K562 (cell line): ENCODE data around the gene BCO1. TPM values are rescaled to one million over a fixed set of nuclear protein-coding genes. Genes with fewer than 3 reads are reported as not detected.

Source experiments
- ATAC-seq: fragments of 200-7000 bp; cut with Tn5 transposase; 3 replicates; pipeline ENCODE4 v1.9.1; 2020; ENCODE audit warnings: moderate library complexity
- BruUV-seq: library from RNA; stranded (reverse); fragments of 400-500 nt; replicated peaks from 2 replicates; lab custom pipeline; 2021; lab: Mats Ljungman, UMichigan
- CTCF ChIA-PET: fragments of 300-600 bp; formaldehyde crosslinking; extraction: SDS; loops from one replicate; lab custom pipeline; 2021; ENCODE audit warnings: low intra/inter-chr PET ratio; lab: Yijun Ruan, JAX
- POLR2A ChIA-PET: fragments of 300-600, 350-650 bp; sonication (Branson Sonifier 250); formaldehyde crosslinking; extraction: SDS; loops from one replicate; lab custom pipeline; 2021; ENCODE audit warnings: antibody characterized with exemption, inconsistent platforms; lab: Yijun Ruan, JAX
- DNase-seq, 4 experiments: peaks; one replicate each; pipeline versions ENCODE4 v3.0.0 to v3.0.0-alpha.2; 2011 to 2018; ENCODE audit warnings: low spot score in 3 of 4, mixed read lengths in 3 of 4; ENCODE audit errors: extremely low read depth in 1 of 4
- FAIRE-seq: peaks from 2 replicates; lab custom pipeline; 2011; peaks lifted over from hg19 to GRCh38; lab: Jason Lieb, UNC
- H2AFZ ChIP-seq: 2 replicates; pipeline ENCODE4 v1.6.0; 2011; ENCODE audit warnings: low read depth, low read length, control low read depth, inconsistent platforms
- H3K27ac ChIP-seq: fragments of 200-600 bp; 3 replicates; pipeline ENCODE4 v1.8.0; 2011; ENCODE audit warnings: low read depth, mild to moderate bottlenecking, control low read depth, inconsistent platforms, low read length, moderate library complexity, mixed read lengths; ENCODE audit errors: extremely low read depth
- H3K27me3 ChIP-seq, 2 experiments: fragments of 300-600 bp in 1 of 2; 2 replicates in 1 of 2; 3 replicates in 1 of 2; pipeline versions ENCODE4 v1.6.0 to v1.8.0; 2011; ENCODE audit warnings: inconsistent platforms in 2 of 2, low read length in 2 of 2, mild to moderate bottlenecking in 1 of 2, mixed read lengths in 1 of 2, moderate library complexity in 1 of 2; ENCODE audit not compliant: control insufficient read depth in 2 of 2, insufficient read depth in 2 of 2
- H3K36me3 ChIP-seq: fragments of 300-600 bp; 3 replicates; pipeline ENCODE4 v1.8.0; 2011; ENCODE audit warnings: mild to moderate bottlenecking, low read length, inconsistent platforms; ENCODE audit not compliant: control insufficient read depth, insufficient read depth
- H3K4me1 ChIP-seq, 2 experiments: fragments of 200-600 bp in 1 of 2; replicated peaks in 1 of 2; 2 replicates in 1 of 2; 3 replicates in 1 of 2; pipeline versions ENCODE4 v1.5.1 to v1.8.0; 2011; ENCODE audit warnings: inconsistent platforms in 2 of 2, low read length in 2 of 2, mild to moderate bottlenecking in 1 of 2, mixed read lengths in 1 of 2, moderate library complexity in 1 of 2; ENCODE audit not compliant: control insufficient read depth in 2 of 2, insufficient read depth in 2 of 2
- H3K4me2 ChIP-seq: 2 replicates; pipeline ENCODE4 v1.6.1; 2011; ENCODE audit warnings: low read length, control low read depth, inconsistent platforms, mixed read lengths; ENCODE audit not compliant: insufficient read depth
- H3K4me3 ChIP-seq: fragments of 200-600 bp; sonication (generic), shearing (Covaris generic); 2 replicates; pipeline ENCODE4 v1.5.1; 2016; ENCODE audit warnings: control low read depth, inconsistent platforms
- H3K79me2 ChIP-seq: fragments of 200-600 bp; 3 replicates; pipeline ENCODE4 v1.8.0; 2011; ENCODE audit warnings: low read length, inconsistent platforms; ENCODE audit not compliant: control insufficient read depth, insufficient read depth
- H3K9ac ChIP-seq, 2 experiments: 2 replicates each; pipeline versions ENCODE4 v1.6.0 to v1.6.1; 2011; ENCODE audit warnings: low read depth in 2 of 2, low read length in 2 of 2, control low read depth in 1 of 2, inconsistent platforms in 1 of 2, mild to moderate bottlenecking in 1 of 2, mixed read lengths in 1 of 2; ENCODE audit not compliant: insufficient read depth in 1 of 2
- H3K9me1 ChIP-seq: one replicate; pipeline ENCODE4 v1.6.0; 2011; ENCODE audit warnings: inconsistent platforms, mild to moderate bottlenecking, low read length, moderate library complexity; ENCODE audit not compliant: control insufficient read depth, insufficient read depth
- H3K9me3 ChIP-seq: replicated peaks from 2 replicates; pipeline ENCODE4 v1.5.1; 2011; ENCODE audit warnings: low read depth, low read length, inconsistent platforms; ENCODE audit not compliant: control insufficient read depth, insufficient read depth
- H4K20me1 ChIP-seq: replicated peaks from 2 replicates; pipeline ENCODE4 v1.6.1; 2011; ENCODE audit warnings: low read length, inconsistent platforms, mixed read lengths; ENCODE audit not compliant: control insufficient read depth, insufficient read depth
- CBX3 ChIP-seq, 2 experiments: IDR thresholded peaks; 1 replicate in 1 of 2; 2 replicates in 1 of 2; pipeline ENCODE4 v1.6.1; 2012; ENCODE audit warnings: inconsistent platforms in 2 of 2, low read length in 2 of 2, borderline replicate concordance in 1 of 2, control low read depth in 1 of 2
- ETV5 ChIP-seq: sonication (generic); formaldehyde crosslinking; IDR thresholded peaks from 2 replicates; pipeline ENCODE4 v1.4.0; 2020; ENCODE audit warnings: low read depth, mild to moderate bottlenecking, missing genetic modification reagents
- FOXM1 ChIP-seq, 2 experiments: fragments of 450-650 bp in 1 of 2; sonication (generic) in 1 of 2; formaldehyde crosslinking in 1 of 2; IDR thresholded peaks; 2 replicates each; pipeline versions ENCODE4 v1.6.1 to v1.9.0; 2017 to 2022; ENCODE audit warnings: low read depth in 2 of 2, mild to moderate bottlenecking in 2 of 2, missing genetic modification reagents in 1 of 2, moderate library complexity in 1 of 2
- HCFC1 ChIP-seq: IDR thresholded peaks from 2 replicates; pipeline ENCODE4 v1.6.1; 2012; ENCODE audit warnings: low read depth, low read length, improper control_type of control experiment
- HNRNPUL1 ChIP-seq: fragments of 200-400 bp; formaldehyde crosslinking; IDR thresholded peaks from 2 replicates; pipeline ENCODE4 v1.6.1; 2017; ENCODE audit warnings: low read length
- ILF3 ChIP-seq: fragments of 450-650 bp; IDR thresholded peaks from 2 replicates; pipeline ENCODE4 v1.6.1; 2018; ENCODE audit warnings: antibody characterized with exemption, mild to moderate bottlenecking, moderate library complexity, borderline replicate concordance
- JUND ChIP-seq, 2 experiments: IDR thresholded peaks; 2 replicates in 1 of 2; 3 replicates in 1 of 2; pipeline ENCODE4 v1.6.1; 2011; ENCODE audit warnings: borderline replicate concordance in 2 of 2, low read depth in 2 of 2, low read length in 2 of 2, improper control_type of control experiment in 1 of 2, missing biosample characterization in 1 of 2, missing genetic modification characterization in 1 of 2, missing genetic modification reagents in 1 of 2
- NCOA6 ChIP-seq: fragments of 450-650 bp; IDR thresholded peaks from 2 replicates; pipeline ENCODE4 v1.6.1; 2017; ENCODE audit warnings: mild to moderate bottlenecking
- POLR2A ChIP-seq: fragments of 450-650 bp; conservative IDR thresholded peaks from 2 replicates; pipeline ENCODE4 v1.6.1; 2016
- TEAD4 ChIP-seq, 2 experiments: sonication (generic) in 1 of 2; formaldehyde crosslinking in 1 of 2; IDR thresholded peaks; 2 replicates each; pipeline versions ENCODE4 v1.6.1 to v1.8.0; 2012 to 2022; ENCODE audit warnings: borderline replicate concordance in 1 of 2, inconsistent platforms in 1 of 2, low read length in 1 of 2, mild to moderate bottlenecking in 1 of 2, missing genetic modification reagents in 1 of 2
- ZNF398 ChIP-seq: fragments of 250-450 bp; sonication (Bioruptor Pico); IDR thresholded peaks from 2 replicates; pipeline ENCODE4 v1.8.0; 2021; ENCODE audit warnings: moderate library complexity, mild to moderate bottlenecking, inconsistent platforms
- ZNF507 ChIP-seq: conservative IDR thresholded peaks from 2 replicates; pipeline ENCODE4 v1.6.1; 2017; ENCODE audit warnings: missing genetic modification characterization, missing compliant biosample characterization
- ZNF699 ChIP-seq: fragments of 250-450 bp; sonication (Bioruptor Pico); IDR thresholded peaks from 2 replicates; pipeline ENCODE4 v1.8.0; 2021; ENCODE audit warnings: mild to moderate bottlenecking, moderate library complexity; ENCODE audit not compliant: insufficient replicate concordance
- WGBS: fragments of 100-300 bp; shearing (Covaris generic); methylation state at CpG from one replicate; pipeline ENCODE4 v1.1.6; 2016; ENCODE audit warnings: low coverage, mixed read lengths; ENCODE audit not compliant: insufficient coverage; ENCODE audit errors: missing lambda C conversion rate; 5-methylcytosine and 5-hydroxymethylcytosine counted together
- in situ Hi-C: fragments of 300-500 bp; cut with MboI; formaldehyde crosslinking; loops from 4 replicates; pipeline ENCODE4 v1.15.0; 2018; ENCODE audit warnings: inconsistent platforms, mixed read lengths
- intact Hi-C: fragments of 100-400 bp; cut with micrococcal nuclease; formaldehyde crosslinking; loops from 2 replicates; pipeline ENCODE4 v1.14.2; 2022
- polyA plus RNA-seq, 8 experiments: library from polyadenylated mRNA; depleted of rRNA in 4 of 8; stranded (reverse) in 5 of 8; unstranded in 3 of 8; fragments of >200 nt; fragmentation: Nextera tagmentation in 2 of 8; fragmentation: Illumina TruSeq in 1 of 8; extraction: Ambion mirVana in 2 of 8; extraction: Trizol in 1 of 8; gene quantifications; 2 replicates each; pipeline versions ENCODE4 v1.2.1 to v1.2.3, GENCODE V29; 2011 to 2014; ENCODE audit warnings: inconsistent platforms in 1 of 8, missing spikeins in 1 of 8
- total RNA-seq, 7 experiments: library from RNA; depleted of rRNA in 6 of 7; stranded (reverse); fragments of >200 nt in 6 of 7; fragmentation: Illumina TruSeq in 2 of 7; extraction: Trizol in 2 of 7; gene quantifications; 2 replicates each; pipeline versions ENCODE4 v1.2.1 to v1.2.3, GENCODE V29; 2011 to 2021; ENCODE audit warnings: low replicate concordance in 1 of 7
- TF ChIP-seq, protein P1 (sequence below): fragments of 200-400 bp; formaldehyde crosslinking; IDR thresholded peaks from 2 replicates; pipeline ENCODE4 v1.6.1; 2017; ENCODE audit warnings: mild to moderate bottlenecking, low read depth, low read length, moderate library complexity

Gene BCO1
- total and polyA plus RNA-seq, 9 of the 15 experiments (the other 6 are each of a cell fraction or from before 2014, with no cell fraction given) = not detected

DNA sequence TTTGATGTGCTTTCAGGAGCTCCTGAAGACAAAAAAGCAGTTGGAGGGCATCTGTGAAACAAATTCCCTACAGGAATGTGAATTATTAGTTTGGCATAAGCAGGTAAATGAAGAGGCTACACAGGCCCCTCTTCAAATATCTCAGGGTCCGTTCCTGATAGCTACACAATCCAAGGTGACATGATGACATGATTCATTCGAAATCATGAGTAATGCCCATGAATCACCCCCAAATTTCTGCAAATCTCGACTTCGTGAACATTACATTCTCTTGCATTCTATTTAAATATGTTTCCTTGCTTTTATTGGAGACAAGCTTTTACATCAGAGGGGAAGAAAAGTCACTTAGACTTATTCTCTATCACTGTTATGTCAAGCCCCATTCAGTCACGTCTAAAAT, 98.6 kb downstream of the BCO1 start:
- no TSS peak for BruUV-seq
- intact Hi-C loops = no loop called here
- H3K4me1 ChIP-seq = no peaks in the 10 kb centered on the region
- WGBS = 83% methylated on average over 5 of the region's 5 CpGs
- TF ChIP-seq ILF3 (no peak), POLR2A (no peak), NCOA6 (no peak), CBX3 (IDR thresholded peaks at IDR 0.05; ENCODE audit: borderline replicate concordance in 1 of 2, low read length in 2 of 2) (no peak), ZNF507 (tag) (no peak), FOXM1 (IDR thresholded peaks at IDR 0.05; ENCODE audit: low read depth) (no peak), FOXM1 (CRISPR knock-in tag; IDR thresholded peaks at IDR 0.05; ENCODE audit: low read depth) (no peak), ZNF699 (CRISPR knock-in tag) (no peak), TEAD4 (IDR thresholded peaks at IDR 0.05; ENCODE audit: low read length) (no peak), TEAD4 (CRISPR knock-in tag; IDR thresholded peaks at IDR 0.05; ENCODE audit: borderline replicate concordance) (no peak), HCFC1 (no peak), HNRNPUL1 (no peak), ETV5 (CRISPR knock-in tag) (no peak), JUND (IDR thresholded peaks at IDR 0.05; ENCODE audit: borderline replicate concordance, low read depth, low read length) (no peak), JUND (tag; IDR thresholded peaks at IDR 0.05; ENCODE audit: borderline replicate concordance, low read depth, low read length) (no peak), ZNF398 (CRISPR knock-in tag) (no peak)
- TF ChIP-seq, protein P1, sequence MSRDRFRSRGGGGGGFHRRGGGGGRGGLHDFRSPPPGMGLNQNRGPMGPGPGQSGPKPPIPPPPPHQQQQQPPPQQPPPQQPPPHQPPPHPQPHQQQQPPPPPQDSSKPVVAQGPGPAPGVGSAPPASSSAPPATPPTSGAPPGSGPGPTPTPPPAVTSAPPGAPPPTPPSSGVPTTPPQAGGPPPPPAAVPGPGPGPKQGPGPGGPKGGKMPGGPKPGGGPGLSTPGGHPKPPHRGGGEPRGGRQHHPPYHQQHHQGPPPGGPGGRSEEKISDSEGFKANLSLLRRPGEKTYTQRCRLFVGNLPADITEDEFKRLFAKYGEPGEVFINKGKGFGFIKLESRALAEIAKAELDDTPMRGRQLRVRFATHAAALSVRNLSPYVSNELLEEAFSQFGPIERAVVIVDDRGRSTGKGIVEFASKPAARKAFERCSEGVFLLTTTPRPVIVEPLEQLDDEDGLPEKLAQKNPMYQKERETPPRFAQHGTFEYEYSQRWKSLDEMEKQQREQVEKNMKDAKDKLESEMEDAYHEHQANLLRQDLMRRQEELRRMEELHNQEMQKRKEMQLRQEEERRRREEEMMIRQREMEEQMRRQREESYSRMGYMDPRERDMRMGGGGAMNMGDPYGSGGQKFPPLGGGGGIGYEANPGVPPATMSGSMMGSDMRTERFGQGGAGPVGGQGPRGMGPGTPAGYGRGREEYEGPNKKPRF = no peak
- no peak for FAIRE-seq
- no peak overlapping the region for H3K4me3 ChIP-seq
- ChIA-PET POLR2A (interaction anchor here (1.2 kb wide), 1 partner anchor 9 kb away, joined by 4 read pairs; no protein-coding TSS in a partner anchor), CTCF (no interaction called here)
- in situ Hi-C loops = no loop called here
- no peak overlapping the region for H3K9ac ChIP-seq
- H4K20me1 ChIP-seq = no peaks in the 10 kb centered on the region
- no peak overlapping the region for H2AFZ ChIP-seq
- H3K9me1 ChIP-seq = no peaks in the 10 kb centered on the region
- H3K36me3 ChIP-seq = no peaks in the 10 kb centered on the region
- H3K27ac ChIP-seq = no peak overlapping the region
- H3K4me2 ChIP-seq = no peak overlapping the region
- H3K79me2 ChIP-seq = peaks cover 3% of the 10 kb centered on the region; the same call in 1 of the 3 replicates
- ATAC-seq = no peak
- H3K9me3 ChIP-seq = no peaks in the 10 kb centered on the region; the same call in 1 of the 2 replicates
- DNase-seq = no peak
- H3K27me3 ChIP-seq = no peaks in the 10 kb centered on the region
